ENCODE measurements around the gene MAEL. TPM values are rescaled to one million over a fixed set of nuclear protein-coding genes. Genes with fewer than 3 reads are reported as not detected.

The MAEL gene
- total RNA-seq, 1 experiment from 2014 or later: not detected

- Histone ChIP-seq H3K9me3 (ENCODE audit: control insufficient read depth in 1 of 2, insufficient read depth in 1 of 2, low read depth in 1 of 2, low read length in 2 of 2) (no peaks in the 10 kb centered on the region), H3K9ac (ENCODE audit: low read length) (peak overlapping the region; percentile 30; the same call in 1 of the 2 replicates), H3K4me2 (ENCODE audit: low read length) (peak overlapping the region; percentile 71), H4K20me1 (ENCODE audit: insufficient read depth) (no peaks in the 10 kb centered on the region), H3K4me1 (ENCODE audit: control insufficient read depth in 1 of 2, insufficient read depth in 2 of 2, low read length in 2 of 2) (peaks cover 0 to 8% of the 10 kb centered on the region in 2 experiments; a peak in 2 of 4 replicates), H3K9me2 (ENCODE audit: insufficient read depth) (no peaks in the 10 kb centered on the region), H3K36me3 (ENCODE audit: control insufficient read depth in 1 of 2, insufficient read depth in 2 of 2, low read length in 2 of 2) (no peaks in the 10 kb centered on the region), H3K27me3 (ENCODE audit: insufficient read depth, low read length) (no peaks in the 10 kb centered on the region), H3K27ac (ENCODE audit: low read depth, low read length) (no peak overlapping the region), H3K79me2 (ENCODE audit: insufficient read depth, low read length) (no peaks in the 10 kb centered on the region), H2AFZ (ENCODE audit: low read depth, low read length, poor library complexity, severe bottlenecking) (peak overlapping the region; percentile 87), H3K4me3 (replicated peaks in 1 of 2; ENCODE audit: low read depth in 1 of 2, low read length in 2 of 2) (peak overlapping the region in 1 of 2 experiments; percentile 26; a peak in 2 of 4 replicates)
- peak; percentile 35 for DNase-seq (ENCODE audit: low read depth, low spot score)
- POLR2A ChIA-PET: interaction anchor here (0.8 kb wide), 1 partner anchor 388 kb away, joined by 3 read pairs; no protein-coding TSS in a partner anchor
- intact Hi-C loops (cut with micrococcal nuclease): loop anchor here (1.0 to 5.0 kb wide), 7 partner anchors 63 to 621 kb away; partner anchors contain the start of gene POU2F1
- RAD21 ChIA-PET (ENCODE audit: low non-redundant PET in 1 of 2, low total read pairs in 2 of 2, uncharacterized antibody in 2 of 2, unreplicated experiment in 2 of 2): interaction anchor here (0.6 to 1.0 kb wide), 3 partner anchors 153 to 359 kb away, joined by 3 to 4 read pairs (median 3); partner anchors contain the start of gene POU2F1 (in 1 of the 2)
- TF ChIP-seq, protein P1, sequence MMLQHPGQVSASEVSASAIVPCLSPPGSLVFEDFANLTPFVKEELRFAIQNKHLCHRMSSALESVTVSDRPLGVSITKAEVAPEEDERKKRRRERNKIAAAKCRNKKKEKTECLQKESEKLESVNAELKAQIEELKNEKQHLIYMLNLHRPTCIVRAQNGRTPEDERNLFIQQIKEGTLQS (IDR thresholded peaks at IDR 0.05): no peak
- TF ChIP-seq, protein P2, sequence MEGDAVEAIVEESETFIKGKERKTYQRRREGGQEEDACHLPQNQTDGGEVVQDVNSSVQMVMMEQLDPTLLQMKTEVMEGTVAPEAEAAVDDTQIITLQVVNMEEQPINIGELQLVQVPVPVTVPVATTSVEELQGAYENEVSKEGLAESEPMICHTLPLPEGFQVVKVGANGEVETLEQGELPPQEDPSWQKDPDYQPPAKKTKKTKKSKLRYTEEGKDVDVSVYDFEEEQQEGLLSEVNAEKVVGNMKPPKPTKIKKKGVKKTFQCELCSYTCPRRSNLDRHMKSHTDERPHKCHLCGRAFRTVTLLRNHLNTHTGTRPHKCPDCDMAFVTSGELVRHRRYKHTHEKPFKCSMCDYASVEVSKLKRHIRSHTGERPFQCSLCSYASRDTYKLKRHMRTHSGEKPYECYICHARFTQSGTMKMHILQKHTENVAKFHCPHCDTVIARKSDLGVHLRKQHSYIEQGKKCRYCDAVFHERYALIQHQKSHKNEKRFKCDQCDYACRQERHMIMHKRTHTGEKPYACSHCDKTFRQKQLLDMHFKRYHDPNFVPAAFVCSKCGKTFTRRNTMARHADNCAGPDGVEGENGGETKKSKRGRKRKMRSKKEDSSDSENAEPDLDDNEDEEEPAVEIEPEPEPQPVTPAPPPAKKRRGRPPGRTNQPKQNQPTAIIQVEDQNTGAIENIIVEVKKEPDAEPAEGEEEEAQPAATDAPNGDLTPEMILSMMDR (IDR thresholded peaks at IDR 0.05 in 2 of 3, conservative IDR thresholded peaks at IDR 0.05 in 1 of 3; ENCODE audit: borderline replicate concordance in 1 of 3, insufficient read depth in 1 of 3, low read depth in 2 of 3, low read length in 2 of 3): peak; percentile 89 to 97 (median 95)
- peak; percentile 100 for TF ChIP-seq RAD21 (IDR thresholded peaks at IDR 0.05; ENCODE audit: low read depth)
- peak; percentile 35 for TF ChIP-seq YY1 (IDR thresholded peaks at IDR 0.05; ENCODE audit: extremely low read depth, insufficient replicate concordance, low read depth, low read length)
- CTCF ChIA-PET: interaction anchor here (0.7 to 1.6 kb wide), 7 partner anchors 153 to 474 kb away, joined by 3 to 8 read pairs (median 4); partner anchors contain the start of gene POU2F1
- ATAC-seq: peak; percentile 97
- TSS peak; percentile 52 for BruUV-seq (replicated peaks)
Observed at GRCh38 chr1:167066333-167067122, 77.4 kb downstream of the MAEL start.
